Ovary (tissue), 10 donors: ENCODE measurements around the gene FOXD2. TPM values are rescaled to one million over a fixed set of nuclear protein-coding genes. Genes with fewer than 3 reads are reported as not detected.

ENCODE experiments used
- DNase-seq, 5 donors: peaks; one replicate each; pipeline ENCODE4 v3.0.0-alpha.2; 2019 to 2020
- H3K27ac ChIP-seq, 2 donors: fragments of 200-600 bp; one replicate each; pipeline versions ENCODE4 v1.5.1 to v1.8.0; 2019 to 2022
- H3K27me3 ChIP-seq: fragments of 200-600 bp; one replicate; pipeline ENCODE4 v1.8.0; 2022
- H3K36me3 ChIP-seq: fragments of 200-600 bp; sonication (generic); one replicate; pipeline ENCODE4 v1.5.1; 2019
- H3K4me1 ChIP-seq: one replicate; pipeline ENCODE4 v1.8.1; 2013; ENCODE audit warnings: mild to moderate bottlenecking, moderate library complexity; ENCODE audit not compliant: insufficient read depth
- H3K4me3 ChIP-seq: fragments of 200-600 bp; sonication (generic); one replicate; pipeline ENCODE4 v1.5.1; 2017
- H3K9me3 ChIP-seq, 2 donors: fragments of 200-600 bp in 1 of 2; sonication (generic) in 1 of 2; one replicate each; pipeline versions ENCODE4 v1.5.1 to v1.8.1; 2013 to 2019; ENCODE audit warnings: mild to moderate bottlenecking in 1 of 2, moderate library complexity in 1 of 2
- EP300 ChIP-seq: sonication (generic); formaldehyde crosslinking; IDR thresholded peaks from one replicate; pipeline ENCODE4 v1.6.1; 2017; ENCODE audit warnings: antibody characterized with exemption
- POLR2A ChIP-seq: fragments of 450-650 bp; IDR thresholded peaks from one replicate; pipeline ENCODE4 v1.6.1; 2017; ENCODE audit warnings: antibody characterized with exemption, mild to moderate bottlenecking, moderate library complexity
- whole genome bisulfite sequencing, 3 donors: extraction: QIAGEN DNeasy Blood & Tissue Kit in 1 of 3; methylation state at CpG; one replicate each; pipeline versions ENCODE4 v1.1.5 to v1.1.7; 2013 to 2017; 5-methylcytosine and 5-hydroxymethylcytosine counted together
- intact Hi-C, 4 donors: fragments of 100-400 bp; cut with DNase I; formaldehyde crosslinking; loops; one replicate each; pipeline versions ENCODE4 v1.11.0 to v1.15.1; 2022 to 2023
- long read RNA-seq, 3 donors: library from polyadenylated mRNA in 2 of 3; unstranded in 2 of 3; transcript quantifications; one replicate each; pipeline ENCODE4 v2.0.0 and lab custom pipeline, GENCODE V29; 2021 to 2026
- polyA plus RNA-seq, 2 donors: library from polyadenylated mRNA; stranded (reverse); fragments of 200-250 nt in 1 of 2; fragments of 350-450 nt in 1 of 2; fragmentation: Illumina TruSeq in 1 of 2; extraction: RNeasy Lipid Tissue Mini Kit (QIAGEN cat#74804) in 1 of 2; gene quantifications; one replicate each; pipeline ENCODE4 v1.2.3, GENCODE V29; 2013 to 2014
- total RNA-seq, 7 donors: library from RNA; depleted of rRNA in 2 of 7; stranded (reverse); fragments of >200 nt in 2 of 7; fragmentation: NEBNext Ultra II Directional in 3 of 7; extraction: Animal tissue kit (Norgen Biotek cat#: 25700) in 3 of 7; gene quantifications; one replicate each; pipeline versions ENCODE4 v1.1.0 to v1.2.4, GENCODE V29; 2016 to 2023
- TF ChIP-seq, protein P1 (sequence below), 3 donors: fragments of 450-650 bp in 2 of 3; fragments of 200-600 bp in 1 of 3; IDR thresholded peaks; one replicate each; pipeline versions ENCODE4 v1.5.1 to v1.8.0; 2016 to 2022; ENCODE audit warnings: antibody characterized with exemption in 3 of 3, mild to moderate bottlenecking in 1 of 3
- donor health status: DM: no; HTN: no; CAD: no; lungs with moderate emphysema.
- donor health status: DM: no; HTN: no; CAD: no.
- donor health status: Bipolar disorder and iron deficiency.
- donor health status: DM: yes; HTN: yes; CAD: no.
- donor health status: DM: no; HTN: no; CAD: no.
- donor health status: DM: yes; HTN: yes; CAD: no.

FOXD2 gene
- under 1 TPM in 4 of 7 donors, not detected in 3; 0.07 to 0.18 (median 0.09) TPM for total RNA-seq
- polyA plus RNA-seq, result under 1 TPM; 0.05 to 0.10 TPM
- long read RNA-seq, donor 1, result 0 reads
- long read RNA-seq, donor 2, full-length matches to known transcripts, result 1 of 1 reads
- long read RNA-seq, donor 2, partial matches to known transcripts, result 0 of 1 reads
- long read RNA-seq, donor 2, other reads (novel, unspliced or antisense), result 0 of 1 reads
- long read RNA-seq, donor 3, result 0 reads

DNA sequence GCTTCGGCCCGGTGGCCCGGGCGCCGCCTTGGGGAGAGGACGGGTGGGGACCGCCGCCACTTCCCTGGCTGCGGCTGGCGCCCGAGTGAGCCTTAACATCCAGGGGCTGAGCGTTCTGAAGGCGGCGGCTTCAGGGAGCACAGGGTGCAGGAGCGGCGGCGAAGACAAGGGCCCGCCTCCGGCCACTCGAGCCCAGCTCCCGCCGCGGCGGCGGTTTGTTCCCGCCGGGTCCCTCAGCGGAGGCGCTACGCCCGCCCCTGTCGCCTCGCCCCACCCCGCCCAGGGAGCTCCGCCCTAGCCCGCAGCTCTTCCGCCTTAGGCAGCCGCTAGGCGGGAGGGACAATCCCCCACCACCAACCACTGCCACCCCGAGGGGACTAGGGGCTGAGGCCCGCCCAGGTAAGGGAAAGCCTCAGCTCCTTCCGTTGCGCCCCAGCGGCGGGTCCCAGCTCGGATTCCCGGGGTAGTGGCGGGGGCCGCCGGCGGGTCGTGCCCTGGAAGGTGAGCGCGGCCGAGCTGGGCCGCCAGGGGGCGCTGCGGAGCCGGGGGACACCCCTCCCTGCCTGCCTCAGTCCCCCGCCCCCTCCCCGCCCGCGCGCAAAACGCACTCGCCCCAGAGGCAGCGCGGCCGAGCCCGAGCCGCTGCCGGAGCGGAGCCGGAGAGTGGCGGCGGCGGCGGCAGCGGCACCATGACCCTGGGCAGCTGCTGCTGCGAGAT is at the start of gene FOXD2:
FOXD2 (plus strand) TSS at position 598 of the 718 bp plus-strand sequence; CDS start at position 690, 92 bp downstream.
- intact Hi-C loops, result loop anchor here (2.0 to 10.0 kb wide), 3 partner anchors 243 to 287 kb away; partner anchors contain the start of gene PDZK1IP1 (in 1 of the 4)
- TF ChIP-seq POLR2A (no peak), EP300 (no peak)
- TF ChIP-seq, protein P1, sequence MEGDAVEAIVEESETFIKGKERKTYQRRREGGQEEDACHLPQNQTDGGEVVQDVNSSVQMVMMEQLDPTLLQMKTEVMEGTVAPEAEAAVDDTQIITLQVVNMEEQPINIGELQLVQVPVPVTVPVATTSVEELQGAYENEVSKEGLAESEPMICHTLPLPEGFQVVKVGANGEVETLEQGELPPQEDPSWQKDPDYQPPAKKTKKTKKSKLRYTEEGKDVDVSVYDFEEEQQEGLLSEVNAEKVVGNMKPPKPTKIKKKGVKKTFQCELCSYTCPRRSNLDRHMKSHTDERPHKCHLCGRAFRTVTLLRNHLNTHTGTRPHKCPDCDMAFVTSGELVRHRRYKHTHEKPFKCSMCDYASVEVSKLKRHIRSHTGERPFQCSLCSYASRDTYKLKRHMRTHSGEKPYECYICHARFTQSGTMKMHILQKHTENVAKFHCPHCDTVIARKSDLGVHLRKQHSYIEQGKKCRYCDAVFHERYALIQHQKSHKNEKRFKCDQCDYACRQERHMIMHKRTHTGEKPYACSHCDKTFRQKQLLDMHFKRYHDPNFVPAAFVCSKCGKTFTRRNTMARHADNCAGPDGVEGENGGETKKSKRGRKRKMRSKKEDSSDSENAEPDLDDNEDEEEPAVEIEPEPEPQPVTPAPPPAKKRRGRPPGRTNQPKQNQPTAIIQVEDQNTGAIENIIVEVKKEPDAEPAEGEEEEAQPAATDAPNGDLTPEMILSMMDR (IDR thresholded peaks at IDR 0.05), result peak; percentile 72 to 90 (median 78)
- H3K27me3 ChIP-seq, result no peaks in the 10 kb centered on the region
- peak within 1 kb of the TSS; percentile 65 for H3K4me3 ChIP-seq
- no peaks in the 10 kb centered on the region for H3K36me3 ChIP-seq
- peak; percentile 62 to 81 (median 70) for DNase-seq
- H3K9me3 ChIP-seq, result no peaks in the 10 kb centered on the region
- peaks cover 6% of the 10 kb centered on the region for H3K4me1 ChIP-seq
- H3K27ac ChIP-seq, result no peak within 1 kb of the TSS
- WGBS, 3 donors, result 0 to 1% (median 1%) methylated on average over 34 to 80 of the region's 80 CpGs

DNA sequence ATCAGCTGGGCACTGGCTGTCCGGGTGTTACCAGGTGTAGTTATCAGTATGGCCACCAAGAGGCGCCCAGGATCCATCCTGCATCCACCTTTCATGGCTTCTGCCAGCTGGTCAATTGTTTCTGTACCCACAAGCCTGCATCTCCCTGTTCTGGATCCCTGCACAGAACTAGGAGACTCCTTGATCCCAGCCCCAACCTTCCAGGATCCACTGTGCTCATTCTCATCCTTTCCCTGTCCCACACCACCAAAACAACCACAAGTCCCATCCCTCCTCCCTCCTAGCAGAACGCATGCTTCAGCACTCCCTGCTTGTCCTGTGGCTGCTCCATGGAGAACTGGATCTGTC is 49.0 kb upstream of the FOXD2 start:
- DNase-seq, result peak in 3 of 5 donors; percentile 23 to 42 (median 23)
- Histone ChIP-seq H3K4me1 (no peaks in the 10 kb centered on the region), H3K4me3 (no peak overlapping the region), H3K36me3 (no peaks in the 10 kb centered on the region), H3K9me3 (no peaks in the 10 kb centered on the region), H3K27ac (no peak overlapping the region), H3K27me3 (no peaks in the 10 kb centered on the region)
- TF ChIP-seq, protein P1 (IDR thresholded peaks at IDR 0.05), result no peak
- TF ChIP-seq POLR2A, result no peak
- no peak for TF ChIP-seq EP300
- intact Hi-C loops, result no loop called here
- 12 to 18% (median 13%) methylated on average over 3 of the region's 3 CpGs for WGBS, 3 donors

DNA sequence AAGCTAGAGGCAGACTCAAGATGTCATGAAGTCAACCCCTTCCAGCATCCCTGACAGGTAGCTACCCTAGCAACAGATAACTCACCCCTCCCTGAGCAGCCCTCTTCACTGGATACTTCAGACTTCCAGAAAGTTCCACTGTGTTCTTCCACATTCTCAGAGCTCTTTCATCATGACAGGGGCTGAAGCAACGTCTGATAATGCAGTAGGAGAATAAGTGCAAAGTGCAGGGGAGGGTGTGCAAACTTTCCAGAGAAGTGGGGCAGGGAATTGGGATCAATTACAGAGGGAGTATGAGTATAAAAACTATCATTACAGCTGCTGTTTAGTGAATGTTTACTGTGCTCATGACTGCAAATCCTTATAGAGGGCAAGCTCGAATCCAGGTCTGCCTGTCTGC is 48.1 kb upstream of the FOXD2 start:
- DNase-seq, result no peak
- Histone ChIP-seq H3K4me3 (no peak overlapping the region), H3K27me3 (no peaks in the 10 kb centered on the region), H3K36me3 (no peaks in the 10 kb centered on the region), H3K9me3 (no peaks in the 10 kb centered on the region), H3K27ac (no peak overlapping the region), H3K4me1 (no peaks in the 10 kb centered on the region)
- intact Hi-C loops, result no loop called here
- 34 to 40% (median 40%) methylated on average over 2 of the region's 2 CpGs for WGBS, 3 donors
- TF ChIP-seq EP300 (no peak), POLR2A (no peak)
- TF ChIP-seq, protein P1 (IDR thresholded peaks at IDR 0.05), result no peak

- Histone ChIP-seq H3K36me3 (no peaks in the 10 kb centered on the region), H3K9me3 (no peaks in the 10 kb centered on the region), H3K4me3 (no peak overlapping the region), H3K4me1 (no peaks in the 10 kb centered on the region), H3K27ac (no peak overlapping the region), H3K27me3 (no peaks in the 10 kb centered on the region)
- TF ChIP-seq POLR2A (no peak), EP300 (no peak)
- TF ChIP-seq, protein P1 (IDR thresholded peaks at IDR 0.05), result no peak
- WGBS, 3 donors, result 40 to 75% (median 57%) methylated on average over 2 of the region's 2 CpGs
- intact Hi-C loops, result no loop called here
- no peak for DNase-seq
Measured at GRCh38 chr1:47390843-47391242, 47.0 kb upstream of the FOXD2 start.
